Mesenchymal stem cell (in vitro differentiated cells and primary cell): Measurements from ENCODE around the gene BICDL2.
"Not testable (repeated sequence)": the region's sequence is repeated elsewhere in the genome, so short reads cannot be mapped to it uniquely, and the experiment has no call there.

ENCODE experiments used
- DNase-seq: peaks from one replicate; pipeline ENCODE4 v3.0.0-alpha.2; 2013
- H2AFZ ChIP-seq: one replicate; pipeline ENCODE4 v1.6.1; 2013; ENCODE audit warnings: low read depth, mild to moderate bottlenecking, control low read depth, inconsistent platforms, low read length, moderate library complexity
- H2AK5ac ChIP-seq: 2 replicates; pipeline ENCODE4 v1.6.1; 2013; ENCODE audit warnings: low read length, moderate library complexity, mild to moderate bottlenecking, inconsistent platforms; ENCODE audit not compliant: severe bottlenecking
- H2BK120ac ChIP-seq: one replicate; pipeline ENCODE4 v1.6.1; 2013; ENCODE audit warnings: low read depth, mild to moderate bottlenecking, inconsistent platforms, low read length, moderate library complexity
- H2BK12ac ChIP-seq, 2 experiments: one replicate each; pipeline ENCODE4 v1.6.1; 2013; ENCODE audit warnings: inconsistent platforms in 2 of 2, low read length in 2 of 2, mild to moderate bottlenecking in 2 of 2, moderate library complexity in 2 of 2, control low read depth in 1 of 2
- H2BK15ac ChIP-seq: one replicate; pipeline ENCODE4 v1.6.1; 2013; ENCODE audit warnings: mild to moderate bottlenecking, low read depth, inconsistent platforms; ENCODE audit not compliant: poor library complexity, severe bottlenecking
- H2BK5ac ChIP-seq: 2 replicates; pipeline ENCODE4 v1.6.1; 2013; ENCODE audit warnings: low read depth, mild to moderate bottlenecking, low read length, control low read depth, inconsistent platforms; ENCODE audit not compliant: poor library complexity, severe bottlenecking
- H3K14ac ChIP-seq, 2 experiments: one replicate each; pipeline ENCODE4 v1.6.1; 2013; ENCODE audit warnings: inconsistent platforms in 2 of 2, low read length in 2 of 2, control low read depth in 1 of 2, mild to moderate bottlenecking in 1 of 2, moderate library complexity in 1 of 2
- H3K18ac ChIP-seq, 2 experiments: one replicate each; pipeline ENCODE4 v1.6.1; 2013; ENCODE audit warnings: inconsistent platforms in 2 of 2, low read length in 2 of 2, control low read depth in 1 of 2, low read depth in 1 of 2, mild to moderate bottlenecking in 1 of 2
- H3K23ac ChIP-seq, 2 experiments: one replicate each; pipeline ENCODE4 v1.6.1; 2013; ENCODE audit warnings: inconsistent platforms in 2 of 2, low read length in 2 of 2, mild to moderate bottlenecking in 2 of 2, moderate library complexity in 2 of 2, control low read depth in 1 of 2
- H3K27ac ChIP-seq: 2 replicates; pipeline ENCODE4 v1.5.1; 2013; ENCODE audit warnings: mild to moderate bottlenecking, moderate library complexity, low read length, control low read depth, inconsistent platforms; ENCODE audit not compliant: poor library complexity, severe bottlenecking
- H3K27me3 ChIP-seq, 2 experiments: 2 replicates each; pipeline versions ENCODE4 v1.6.1 to v1.7.0; 2013; ENCODE audit warnings: low read length in 2 of 2, mild to moderate bottlenecking in 2 of 2, moderate library complexity in 2 of 2, control low read depth in 1 of 2, inconsistent platforms in 1 of 2; ENCODE audit not compliant: control insufficient read depth in 1 of 2, insufficient read depth in 1 of 2
- H3K36me3 ChIP-seq, 2 experiments: 2 replicates each; pipeline versions ENCODE4 v1.6.1 to v1.7.0; 2013; ENCODE audit warnings: low read length in 2 of 2, control low read depth in 1 of 2, inconsistent platforms in 1 of 2, low read depth in 1 of 2, mild to moderate bottlenecking in 1 of 2; ENCODE audit not compliant: insufficient read depth in 2 of 2, control insufficient read depth in 1 of 2
- H3K4ac ChIP-seq, 2 experiments: one replicate each; pipeline ENCODE4 v1.6.1; 2013; ENCODE audit warnings: inconsistent platforms in 2 of 2, low read length in 2 of 2, mild to moderate bottlenecking in 2 of 2, moderate library complexity in 2 of 2, control low read depth in 1 of 2, low read depth in 1 of 2
- H3K4me1 ChIP-seq: 2 replicates; pipeline ENCODE4 v1.6.1; 2013; ENCODE audit warnings: low read depth, low read length, control low read depth; ENCODE audit not compliant: control insufficient read depth, insufficient read depth
- H3K4me2 ChIP-seq: 2 replicates; pipeline ENCODE4 v1.6.1; 2013; ENCODE audit warnings: low read length, mild to moderate bottlenecking, inconsistent platforms; ENCODE audit not compliant: poor library complexity, severe bottlenecking
- H3K4me3 ChIP-seq, 2 experiments: 2 replicates each; pipeline versions ENCODE4 v1.5.1 to v1.7.0; 2013; ENCODE audit warnings: low read length in 2 of 2, mild to moderate bottlenecking in 2 of 2, control low read depth in 1 of 2, low read depth in 1 of 2; ENCODE audit not compliant: insufficient read depth in 1 of 2
- H3K79me1 ChIP-seq: replicated peaks from 2 replicates; pipeline ENCODE4 v1.6.1; 2013; ENCODE audit warnings: mild to moderate bottlenecking, control low read depth, low read length, inconsistent platforms; ENCODE audit not compliant: poor library complexity, severe bottlenecking
- H3K9ac ChIP-seq: 2 replicates; pipeline ENCODE4 v1.7.0; 2013; ENCODE audit warnings: mild to moderate bottlenecking, low read length, moderate library complexity
- H3K9me3 ChIP-seq: 2 replicates; pipeline ENCODE4 v1.7.0; 2013; ENCODE audit warnings: mild to moderate bottlenecking, low read length; ENCODE audit not compliant: control insufficient read depth
- H4K8ac ChIP-seq: one replicate; pipeline ENCODE4 v1.6.1; 2013; ENCODE audit warnings: inconsistent platforms, mild to moderate bottlenecking, low read length, moderate library complexity
- H4K91ac ChIP-seq: one replicate; pipeline ENCODE4 v1.6.1; 2013; ENCODE audit warnings: mild to moderate bottlenecking, low read length, inconsistent platforms
- WGBS: methylation state at CpG from one replicate; pipeline ENCODE4 v1.1.7; 2013; ENCODE audit warnings: mixed read lengths; 5-methylcytosine and 5-hydroxymethylcytosine counted together

Gene BICDL2

DNA sequence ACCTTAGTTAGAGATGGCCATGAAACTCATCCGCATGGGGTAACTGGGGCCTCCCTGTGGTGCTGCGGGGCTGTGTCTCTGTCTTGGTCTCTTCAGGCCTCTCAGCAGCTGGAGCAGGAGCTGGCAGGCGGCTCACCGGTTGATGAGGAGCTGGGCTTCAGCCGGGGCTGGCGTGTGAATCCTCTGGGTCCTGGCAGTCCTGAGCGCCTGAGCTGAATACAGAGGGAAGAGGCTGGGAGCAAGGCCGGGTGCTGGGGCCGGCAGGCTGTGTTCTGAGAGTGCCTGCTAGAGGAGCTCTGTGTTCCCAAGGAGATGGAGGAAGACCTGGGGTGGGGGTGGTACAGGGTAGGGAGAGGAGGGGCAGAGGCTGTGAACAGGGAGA lies 19.0 kb upstream of the BICDL2 start:
- H3K4me2 ChIP-seq, H2AK5ac ChIP-seq, H3K9ac ChIP-seq, H3K27ac ChIP-seq, H2AFZ ChIP-seq, H3K4ac ChIP-seq, H4K8ac ChIP-seq, H2BK15ac ChIP-seq, H2BK120ac ChIP-seq, DNase-seq, H2BK12ac ChIP-seq, H3K23ac ChIP-seq, H3K18ac ChIP-seq, H3K9me3 ChIP-seq, H3K4me3 ChIP-seq, H3K79me1 ChIP-seq, H4K91ac ChIP-seq, H2BK5ac ChIP-seq, H3K14ac ChIP-seq: not testable (repeated sequence)
- 79% methylated on average over 9 of the region's 9 CpGs for WGBS
- H3K36me3 ChIP-seq, result peaks cover 0 to 15% of the 10 kb centered on the region in 2 experiments
- H3K27me3 ChIP-seq, result peaks cover 10 to 11% of the 10 kb centered on the region in 2 experiments
- H3K4me1 ChIP-seq, result peaks cover 17% of the 10 kb centered on the region

DNA sequence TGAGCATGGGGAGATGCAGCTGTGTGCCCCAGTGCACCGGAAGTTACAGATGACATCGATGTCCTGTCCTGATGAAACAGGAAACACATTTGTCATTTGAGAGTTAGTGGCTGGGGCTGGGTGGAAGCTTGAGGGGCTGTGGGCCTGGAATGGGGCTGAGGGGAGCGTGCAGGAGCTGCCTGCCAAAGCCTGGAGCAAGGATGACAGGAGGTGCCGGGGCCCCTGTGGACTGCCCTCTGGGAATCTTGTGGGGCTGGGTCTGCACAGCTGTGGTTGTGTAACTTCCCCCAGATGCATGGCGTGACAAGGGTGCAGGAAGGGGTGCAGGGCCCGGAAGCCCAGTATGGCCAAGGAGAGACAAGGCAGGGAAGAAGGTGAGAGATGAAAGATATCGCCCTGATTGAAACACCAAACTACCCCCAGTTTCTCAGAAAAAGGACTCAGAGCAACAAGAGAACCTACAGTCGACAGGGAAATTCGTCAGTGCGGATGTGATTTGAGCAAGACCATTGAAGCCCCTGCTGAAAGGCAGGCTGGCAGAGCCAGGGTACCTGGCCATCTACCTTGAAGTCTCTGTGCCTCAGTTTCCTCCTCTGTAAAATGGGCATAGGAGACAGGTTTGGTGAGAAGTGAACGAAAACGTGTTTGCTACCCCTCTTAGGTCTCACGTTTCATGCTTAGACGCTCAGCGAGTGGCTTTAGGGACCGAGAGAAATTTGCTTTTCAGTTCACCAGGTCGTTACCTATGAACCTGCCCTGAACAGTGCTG lies 18.4 kb upstream of the BICDL2 start:
- no peak overlapping the region for H2AK5ac ChIP-seq
- H3K9me3 ChIP-seq, result no peaks in the 10 kb centered on the region
- DNase-seq, result no peak
- H3K23ac ChIP-seq, result no peak overlapping the region
- peaks cover 0 to 15% of the 10 kb centered on the region in 2 experiments for H3K36me3 ChIP-seq
- peaks cover 15% of the 10 kb centered on the region for H3K4me1 ChIP-seq
- H3K14ac ChIP-seq, result no peak overlapping the region
- H3K79me1 ChIP-seq, result no peaks in the 10 kb centered on the region
- no peak overlapping the region for H2AFZ ChIP-seq
- H3K4ac ChIP-seq, result no peak overlapping the region
- H2BK12ac ChIP-seq, result no peak overlapping the region
- no peak overlapping the region for H3K27ac ChIP-seq
- no peak overlapping the region for H4K8ac ChIP-seq
- no peak overlapping the region for H4K91ac ChIP-seq
- WGBS, result 88% methylated on average over 16 of the region's 17 CpGs
- no peak overlapping the region for H2BK120ac ChIP-seq
- no peak overlapping the region for H3K4me3 ChIP-seq
- no peak overlapping the region for H3K9ac ChIP-seq
- no peak overlapping the region for H3K4me2 ChIP-seq
- peaks cover 16% of the 10 kb centered on the region in 2 experiments for H3K27me3 ChIP-seq
- no peak overlapping the region for H2BK5ac ChIP-seq
- H3K18ac ChIP-seq, result no peak overlapping the region
- no peak overlapping the region for H2BK15ac ChIP-seq

DNA sequence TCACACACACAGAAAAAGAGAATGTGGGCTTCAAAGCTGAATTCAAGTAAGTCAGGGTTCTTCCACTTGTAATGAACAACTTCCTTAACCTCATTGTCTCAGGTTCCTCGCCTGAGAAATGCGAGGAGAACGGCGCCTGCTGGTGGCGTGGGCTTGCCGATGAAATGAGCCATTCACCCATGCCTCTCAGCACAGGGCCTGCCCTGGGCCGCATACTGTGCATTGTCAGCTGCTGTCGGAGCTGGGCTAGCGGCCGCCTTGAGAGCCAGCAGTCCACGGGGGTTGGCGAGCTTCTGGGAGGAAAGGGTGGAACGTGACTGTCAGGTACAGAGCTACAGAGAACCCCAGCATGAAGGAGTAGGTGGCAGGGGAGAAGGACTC lies 16.6 kb upstream of the BICDL2 start:
- not testable (repeated sequence) for H3K9ac ChIP-seq, H2BK5ac ChIP-seq, H2AK5ac ChIP-seq, H4K8ac ChIP-seq, H3K18ac ChIP-seq, H3K27ac ChIP-seq, H2AFZ ChIP-seq, H3K4me3 ChIP-seq, H3K9me3 ChIP-seq, H2BK15ac ChIP-seq, H3K4ac ChIP-seq, H3K23ac ChIP-seq, H2BK12ac ChIP-seq, H2BK120ac ChIP-seq, H4K91ac ChIP-seq, H3K79me1 ChIP-seq, H3K4me1 ChIP-seq, H3K4me2 ChIP-seq, H3K14ac ChIP-seq, DNase-seq
- Histone ChIP-seq H3K27me3 (peaks cover 33 to 34% of the 10 kb centered on the region in 2 experiments), H3K36me3 (peaks cover 0 to 15% of the 10 kb centered on the region in 2 experiments)
- WGBS, result 88% methylated on average over 6 of the region's 13 CpGs

DNA sequence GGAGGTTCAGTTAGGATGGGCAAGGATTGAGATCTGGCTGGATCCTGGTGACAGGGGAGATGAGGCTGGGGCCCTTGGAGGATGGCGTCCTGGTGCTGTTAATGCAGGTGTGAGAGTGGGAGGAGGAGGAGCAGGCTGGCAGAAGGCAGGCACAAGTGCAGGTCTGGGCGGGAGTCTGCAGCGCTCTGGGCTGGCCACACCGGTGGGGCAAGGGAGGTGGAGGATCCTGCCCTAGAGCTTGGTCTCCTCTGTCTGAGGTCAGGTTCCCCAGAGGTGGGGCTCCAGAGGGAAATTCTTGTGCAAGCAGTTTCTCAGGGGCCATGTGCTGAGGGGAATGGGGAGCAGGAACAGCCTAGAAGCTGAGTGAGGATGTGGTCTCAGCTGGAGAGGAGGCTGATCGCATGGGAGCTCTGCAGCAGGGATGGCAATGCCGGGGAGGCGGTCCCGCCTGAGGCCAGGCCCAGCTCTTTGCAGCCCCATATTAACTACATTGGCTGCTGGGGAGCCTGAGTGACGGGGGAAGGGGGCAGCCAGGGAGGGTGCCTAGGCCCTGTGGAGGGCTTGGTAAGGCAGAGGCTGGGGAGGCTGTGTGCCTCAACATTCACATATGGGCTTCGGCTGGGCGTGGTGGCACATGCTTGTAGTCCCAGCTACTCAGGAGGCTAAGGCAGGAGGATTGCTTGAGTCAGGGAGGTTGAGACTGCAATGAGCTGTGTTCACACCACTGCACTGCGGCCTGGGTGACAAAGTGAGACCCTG lies 16.0 kb upstream of the BICDL2 start:
- 90% methylated on average over 9 of the region's 12 CpGs for WGBS
- H3K79me1 ChIP-seq, H2AK5ac ChIP-seq, H3K14ac ChIP-seq, H3K27ac ChIP-seq, H3K9me3 ChIP-seq, H3K9ac ChIP-seq, H2BK5ac ChIP-seq, H3K4me2 ChIP-seq, H2BK12ac ChIP-seq, H2BK15ac ChIP-seq, H3K4me3 ChIP-seq, DNase-seq, H2BK120ac ChIP-seq, H3K4me1 ChIP-seq, H4K8ac ChIP-seq, H4K91ac ChIP-seq, H3K18ac ChIP-seq, H2AFZ ChIP-seq, H3K4ac ChIP-seq, H3K23ac ChIP-seq: not testable (repeated sequence)
- Histone ChIP-seq H3K36me3 (peaks cover 0 to 15% of the 10 kb centered on the region in 2 experiments), H3K27me3 (peaks cover 39 to 40% of the 10 kb centered on the region in 2 experiments)
